LHCN-M2 (cell line): ENCODE measurements around the gene NR1H2. TPM values are rescaled to one million over a fixed set of nuclear protein-coding genes. Genes with fewer than 3 reads are reported as not detected.
A peak's percentile ranks its signal among the peaks of the same experiment; 100 is the strongest.

Experiments used
- DNase-seq: peaks from one replicate; pipeline ENCODE4 v3.0.0-alpha.2; 2012; ENCODE audit warnings: low read depth
- total RNA-seq: library from RNA; depleted of rRNA; stranded (reverse); fragments of >200 nt; gene quantifications from 2 replicates; pipeline ENCODE4 v1.2.3, GENCODE V29; 2014

Gene NR1H2
- total RNA-seq, 1 experiment from 2014 or later = 89.3 TPM

- DNase-seq = no peak
These were observed 25.6 kb downstream of the NR1H2 start for GRCh38 chr19:50401605-50402450.

DNA sequence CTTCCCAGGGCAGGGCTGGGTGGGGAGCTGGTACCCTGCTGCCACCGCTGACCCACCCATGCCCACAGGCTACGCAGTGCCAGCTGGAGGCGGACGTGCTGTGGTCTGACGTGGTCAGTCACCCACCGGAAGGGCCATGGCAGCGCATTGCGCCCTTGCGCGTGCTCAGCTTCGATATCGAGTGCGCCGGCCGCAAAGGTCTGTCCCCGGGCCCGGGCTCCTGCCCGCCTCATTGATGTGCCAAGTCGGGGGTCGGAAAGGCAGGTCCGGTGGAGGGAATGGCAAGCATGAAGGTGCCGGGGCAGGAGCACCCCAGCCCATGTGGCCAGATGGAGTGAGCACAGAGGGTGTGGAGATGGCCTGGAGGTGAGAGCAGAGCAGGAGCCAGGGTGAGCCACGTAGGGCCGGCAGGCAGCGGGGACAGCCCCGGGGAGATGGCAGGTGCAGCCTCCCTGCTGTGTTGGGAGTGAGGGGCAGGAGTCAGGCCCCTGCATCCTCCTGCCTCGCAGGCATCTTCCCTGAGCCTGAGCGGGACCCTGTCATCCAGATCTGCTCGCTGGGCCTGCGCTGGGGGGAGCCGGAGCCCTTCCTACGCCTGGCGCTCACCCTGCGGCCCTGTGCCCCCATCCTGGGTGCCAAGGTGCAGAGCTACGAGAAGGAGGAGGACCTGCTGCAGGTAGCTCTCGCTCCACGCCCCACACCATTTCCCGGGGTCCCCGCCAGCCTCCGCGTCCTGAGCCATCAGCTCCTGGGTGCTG, 26.5 kb downstream of the NR1H2 start:
- DNase-seq = no peak

- DNase-seq = no peak
These were observed 30.0 kb downstream of the NR1H2 start for GRCh38 chr19:50406156-50406820.

GRCh38 chr19:50406829-50407228, 30.6 kb downstream of the NR1H2 start:
- no peak for DNase-seq

GRCh38 chr19:50409347-50409746, 33.1 kb downstream of the NR1H2 start:
- no peak for DNase-seq

DNA sequence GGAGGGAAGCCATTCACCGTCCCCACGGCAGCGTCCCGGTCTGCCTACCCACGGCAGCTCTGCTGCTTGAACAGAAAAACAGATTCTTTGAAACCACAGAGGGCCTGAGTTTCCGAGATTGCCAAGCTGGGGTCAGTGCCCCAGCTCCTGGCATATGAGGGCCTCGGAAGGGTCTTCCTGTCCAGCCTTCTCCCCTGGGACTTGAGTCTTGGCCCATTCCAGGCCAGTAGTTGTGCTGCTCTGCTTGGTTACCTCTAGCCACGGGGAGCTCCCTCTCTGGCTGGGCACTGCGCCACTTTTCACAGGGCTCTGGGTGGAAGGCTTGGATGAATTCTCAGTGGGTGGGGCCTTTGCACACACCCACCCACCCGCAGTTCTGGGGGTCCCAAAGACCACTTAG, 33.9 kb downstream of the NR1H2 start:
- DNase-seq = no peak

GRCh38 chr19:50412419-50412818, 36.2 kb downstream of the NR1H2 start:
- no peak for DNase-seq

DNA sequence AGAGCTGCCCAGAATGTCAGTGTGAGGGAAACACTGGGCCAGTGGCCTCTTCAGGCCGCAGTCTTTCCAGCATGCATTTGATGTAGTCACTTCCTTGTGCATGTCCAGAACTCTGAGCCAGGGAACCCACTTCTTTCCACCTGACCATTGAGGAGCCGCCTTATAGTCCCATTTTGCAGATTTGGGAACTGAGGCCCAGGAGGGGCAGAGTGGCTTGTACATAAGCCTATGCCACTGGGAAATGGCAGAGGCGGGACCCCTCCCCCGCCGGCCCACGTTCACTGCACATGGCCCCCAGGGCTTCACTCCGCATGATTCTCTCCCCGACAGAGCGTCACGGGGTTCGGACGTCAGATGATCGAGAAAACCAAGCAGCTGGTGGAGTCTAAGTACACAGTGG, 36.8 kb downstream of the NR1H2 start:
- no peak for DNase-seq

DNA sequence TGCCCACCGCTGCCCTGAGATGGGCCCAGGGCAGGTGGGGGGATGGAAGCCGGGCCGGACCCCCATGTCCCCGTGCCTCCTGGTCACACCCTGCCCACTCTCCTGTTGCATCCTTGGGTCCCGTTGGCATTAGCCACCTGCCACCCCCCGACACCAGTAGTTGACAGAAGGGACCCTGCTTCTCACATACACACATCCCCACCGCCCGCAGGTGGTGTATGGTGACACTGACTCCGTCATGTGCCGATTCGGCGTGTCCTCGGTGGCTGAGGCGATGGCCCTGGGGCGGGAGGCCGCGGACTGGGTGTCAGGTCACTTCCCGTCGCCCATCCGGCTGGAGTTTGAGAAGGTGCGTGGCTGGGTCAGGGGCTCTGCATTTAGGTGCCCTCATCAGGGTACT, 37.3 kb downstream of the NR1H2 start:
- DNase-seq = no peak

DNA sequence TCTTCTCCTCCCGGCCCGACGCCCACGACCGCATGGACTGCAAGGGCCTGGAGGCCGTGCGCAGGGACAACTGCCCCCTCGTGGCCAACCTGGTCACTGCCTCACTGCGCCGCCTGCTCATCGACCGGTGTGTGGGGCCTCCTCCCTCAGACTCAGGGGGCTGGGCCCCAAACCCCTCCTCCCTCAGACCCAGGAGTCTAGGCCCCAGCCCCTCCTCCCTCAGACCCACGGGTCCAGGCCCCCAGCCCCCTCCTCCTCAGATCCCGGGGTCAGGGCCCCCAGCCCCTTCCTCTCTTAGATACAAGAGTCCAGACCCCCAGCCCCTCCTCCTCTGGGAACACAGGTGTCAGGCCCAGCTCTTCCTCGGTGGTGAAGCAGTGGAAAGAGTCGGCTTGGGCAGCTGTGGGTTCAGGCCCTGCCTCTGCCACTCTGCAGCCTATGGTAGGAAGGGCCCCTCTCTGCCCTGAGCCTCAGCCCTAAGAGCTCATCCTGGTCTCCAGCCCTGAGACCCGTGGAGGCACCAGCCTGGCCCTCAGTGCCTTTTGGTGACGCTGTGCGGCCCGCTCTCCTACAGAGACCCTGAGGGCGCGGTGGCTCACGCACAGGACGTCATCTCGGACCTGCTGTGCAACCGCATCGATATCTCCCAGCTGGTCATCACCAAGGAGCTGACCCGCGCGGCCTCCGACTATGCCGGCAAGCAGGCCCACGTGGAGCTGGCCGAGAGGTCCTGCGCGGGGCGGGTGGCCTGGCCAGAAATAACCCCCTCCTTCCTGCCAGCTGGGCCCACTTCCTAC, 38.8 kb downstream of the NR1H2 start:
- DNase-seq = peak; percentile 14

- DNase-seq = no peak
These were observed 39.4 kb downstream of the NR1H2 start for GRCh38 chr19:50415661-50416033.

- no peak for DNase-seq
These were observed 40.0 kb downstream of the NR1H2 start for GRCh38 chr19:50416034-50416977.

- no peak for DNase-seq
These were observed 41.1 kb downstream of the NR1H2 start for GRCh38 chr19:50417111-50418081.

DNA sequence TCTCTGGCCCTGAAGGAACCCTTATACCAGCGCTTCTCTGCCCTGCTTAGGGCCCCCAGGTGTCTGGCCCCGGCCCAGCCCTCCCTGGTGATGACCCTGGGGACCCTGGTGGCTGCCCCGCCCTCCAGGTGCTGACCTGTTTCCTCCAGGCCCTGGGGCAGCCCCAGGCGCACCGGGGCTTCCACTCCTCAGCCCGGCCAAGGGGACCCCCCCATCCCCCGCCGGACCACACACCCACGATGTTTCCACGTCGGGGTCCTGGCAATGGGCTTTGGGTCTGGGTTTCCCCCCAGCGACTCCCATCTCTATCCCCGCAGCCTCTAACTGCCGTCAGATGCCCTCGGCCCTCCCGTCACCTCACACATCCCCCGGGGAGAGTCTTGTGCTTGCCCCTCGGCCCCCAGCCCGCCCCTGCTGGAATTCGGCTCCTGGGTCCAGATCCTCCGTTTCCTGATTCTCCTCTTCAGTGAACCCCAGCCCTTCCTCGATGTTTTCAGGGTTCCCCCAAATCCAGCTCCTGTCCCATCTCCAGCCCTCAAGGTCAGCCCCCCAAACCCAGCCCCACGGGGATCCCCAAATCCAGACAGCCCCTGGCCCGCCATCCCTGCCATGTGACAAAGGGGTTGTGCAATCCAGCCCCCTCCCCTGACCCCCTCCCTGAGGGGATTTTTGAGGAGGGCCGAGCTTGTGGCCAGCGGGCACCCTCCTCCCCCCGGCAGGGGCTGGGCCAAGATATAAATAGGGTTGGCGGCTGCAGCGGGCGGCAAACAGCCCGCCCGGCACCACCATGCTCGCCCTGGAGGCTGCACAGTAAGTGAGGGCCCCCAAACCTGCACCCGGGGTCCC, 42.1 kb downstream of the NR1H2 start, which contains the start of gene SPIB:
SPIB (plus strand) TSS at position 763 of the 846 bp plus-strand sequence; CDS start at position 788, 25 bp downstream.
- no peak for DNase-seq

GRCh38 chr19:50419022-50419579, 42.8 kb downstream of the NR1H2 start:
- no peak for DNase-seq

GRCh38 chr19:50419580-50420035, 43.4 kb downstream of the NR1H2 start:
- no peak for DNase-seq

- DNase-seq = no peak
These were observed 43.9 kb downstream of the NR1H2 start for GRCh38 chr19:50420127-50420526.

DNA sequence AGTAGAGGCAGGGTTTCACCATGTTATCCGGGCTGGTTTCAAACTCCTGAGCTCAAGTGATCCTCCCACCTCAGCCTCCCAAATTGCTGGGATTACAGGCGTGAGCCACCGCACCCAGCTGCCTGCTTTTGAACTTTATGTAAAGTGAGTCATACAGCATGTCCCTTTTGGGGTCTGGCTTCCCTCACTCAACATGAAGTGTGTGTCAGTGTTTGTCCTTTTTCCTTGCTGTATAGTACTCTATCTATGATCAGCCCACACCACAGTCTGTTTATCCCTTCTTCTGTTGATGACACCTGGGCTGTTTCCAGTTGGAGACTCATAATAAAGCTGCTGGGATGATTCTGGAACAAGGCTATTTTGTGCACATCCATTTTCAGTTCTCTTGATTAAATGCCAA, 44.6 kb downstream of the NR1H2 start:
- DNase-seq = no peak
